ENCODE results near the gene PIP5KL1.
A peak's percentile ranks its signal among the peaks of the same experiment; 100 is the strongest.

Gene PIP5KL1

GRCh38 chr9:127968042-127968441 is 37.5 kb upstream of the PIP5KL1 start:
- peak; percentile 37 for DNase-seq (ENCODE audit: low spot score)

DNA sequence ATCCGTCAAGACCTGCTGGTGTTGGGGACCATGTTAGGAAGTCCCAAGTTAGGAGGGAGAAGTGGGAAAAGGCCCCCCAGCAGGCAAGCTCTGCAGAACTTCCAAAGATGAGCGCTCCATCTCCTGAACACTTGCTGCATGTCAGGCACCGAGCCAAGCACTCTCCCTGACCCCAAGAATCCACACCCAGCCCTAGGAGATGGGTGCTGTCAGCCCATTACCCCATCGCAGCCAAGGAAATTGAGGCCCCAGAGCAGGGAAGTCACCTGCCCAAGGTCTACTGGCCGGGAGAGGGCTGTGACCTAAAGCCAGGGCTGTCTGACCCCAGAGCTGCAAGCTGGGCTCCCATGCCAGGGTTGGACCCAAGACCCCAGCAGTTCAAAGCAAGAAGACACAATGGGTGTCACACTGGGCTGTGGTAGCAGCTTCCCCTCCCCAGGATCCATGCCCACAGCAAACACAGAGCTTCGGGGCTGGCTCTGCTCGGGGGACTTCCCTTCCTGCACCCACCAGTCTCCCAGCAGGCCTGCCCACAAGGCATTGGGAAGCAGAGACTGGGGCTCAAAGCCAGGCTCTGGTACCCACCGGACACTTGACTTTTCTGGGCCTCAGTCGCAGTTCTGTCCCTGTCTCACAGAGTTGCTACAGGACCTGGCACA is 36.7 kb upstream of the PIP5KL1 start:
- no peak for DNase-seq (ENCODE audit: low spot score)

- DNase-seq (ENCODE audit: low spot score), result no peak
Observed at GRCh38 chr9:127966416-127967150, 36.0 kb upstream of the PIP5KL1 start.

- no peak for DNase-seq (ENCODE audit: low spot score)
Observed at GRCh38 chr9:127965953-127966352, 35.4 kb upstream of the PIP5KL1 start.

GRCh38 chr9:127963359-127964064 is 32.9 kb upstream of the PIP5KL1 start:
- no peak for DNase-seq (ENCODE audit: low spot score)

GRCh38 chr9:127963041-127963358 is 32.4 kb upstream of the PIP5KL1 start:
- no peak for DNase-seq (ENCODE audit: low spot score)

- no peak for DNase-seq (ENCODE audit: low spot score)
Observed at GRCh38 chr9:127962278-127962677, 31.7 kb upstream of the PIP5KL1 start.

GRCh38 chr9:127961613-127962155 is 31.1 kb upstream of the PIP5KL1 start:
- DNase-seq (ENCODE audit: low spot score), result no peak

DNA sequence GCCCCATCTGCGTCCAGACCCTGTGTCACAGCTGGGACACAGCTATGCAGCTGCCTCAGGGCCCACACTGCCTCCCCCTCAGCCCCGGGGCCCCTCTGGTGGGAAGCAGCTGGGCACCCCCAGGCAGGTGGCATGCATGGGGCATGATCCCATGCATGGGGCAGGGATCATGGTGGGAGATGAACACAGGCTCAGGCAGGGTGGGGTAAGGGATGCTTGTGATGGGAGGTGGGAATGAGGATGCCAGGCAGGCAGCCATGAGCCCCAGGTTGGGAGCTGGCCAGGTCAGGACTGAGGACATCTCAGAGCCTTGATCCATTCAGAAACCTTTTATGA is 30.5 kb upstream of the PIP5KL1 start:
- no peak for DNase-seq (ENCODE audit: low spot score)

GRCh38 chr9:127960410-127961154 is 30.0 kb upstream of the PIP5KL1 start:
- DNase-seq (ENCODE audit: low spot score), result no peak

- DNase-seq (ENCODE audit: low spot score), result no peak
Observed at GRCh38 chr9:127959841-127960409, 29.3 kb upstream of the PIP5KL1 start.

- DNase-seq (ENCODE audit: low spot score), result no peak
Observed at GRCh38 chr9:127959398-127959797, 28.8 kb upstream of the PIP5KL1 start.

GRCh38 chr9:127958728-127959127 is 28.2 kb upstream of the PIP5KL1 start:
- DNase-seq (ENCODE audit: low spot score), result no peak

GRCh38 chr9:127955294-127956015 is 24.9 kb upstream of the PIP5KL1 start:
- DNase-seq (ENCODE audit: low spot score), result peak; percentile 89

DNA sequence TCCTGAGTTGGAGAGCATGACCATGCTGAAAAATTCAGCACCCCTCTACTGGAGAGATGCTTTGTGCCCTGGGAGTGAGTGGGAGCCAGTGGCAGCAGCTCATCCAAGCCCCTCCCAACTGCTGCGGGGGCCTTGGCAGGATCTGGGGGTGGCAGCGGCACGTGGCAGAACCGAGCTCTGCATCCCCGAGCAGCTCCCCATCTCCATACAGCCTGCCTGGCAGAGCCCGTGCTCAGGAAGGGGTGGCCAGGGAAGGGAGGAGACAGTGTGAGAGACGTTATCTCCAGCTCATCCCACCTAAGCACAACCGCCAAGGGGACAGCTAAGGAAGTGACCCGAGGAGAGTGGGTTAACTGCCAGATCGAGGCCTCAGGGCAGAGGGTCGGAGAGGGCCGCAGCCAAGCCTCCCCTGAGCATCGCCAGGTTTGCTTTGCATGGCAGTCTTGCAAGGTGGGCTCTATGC is 24.3 kb upstream of the PIP5KL1 start:
- no peak for DNase-seq (ENCODE audit: low spot score)

GRCh38 chr9:127953768-127954505 is 23.4 kb upstream of the PIP5KL1 start:
- DNase-seq (ENCODE audit: low spot score), result no peak

- DNase-seq (ENCODE audit: low spot score), result no peak
Observed at GRCh38 chr9:127953154-127953553, 22.6 kb upstream of the PIP5KL1 start.

- no peak for DNase-seq (ENCODE audit: low spot score)
Observed at GRCh38 chr9:127950513-127951289, 20.1 kb upstream of the PIP5KL1 start.

DNA sequence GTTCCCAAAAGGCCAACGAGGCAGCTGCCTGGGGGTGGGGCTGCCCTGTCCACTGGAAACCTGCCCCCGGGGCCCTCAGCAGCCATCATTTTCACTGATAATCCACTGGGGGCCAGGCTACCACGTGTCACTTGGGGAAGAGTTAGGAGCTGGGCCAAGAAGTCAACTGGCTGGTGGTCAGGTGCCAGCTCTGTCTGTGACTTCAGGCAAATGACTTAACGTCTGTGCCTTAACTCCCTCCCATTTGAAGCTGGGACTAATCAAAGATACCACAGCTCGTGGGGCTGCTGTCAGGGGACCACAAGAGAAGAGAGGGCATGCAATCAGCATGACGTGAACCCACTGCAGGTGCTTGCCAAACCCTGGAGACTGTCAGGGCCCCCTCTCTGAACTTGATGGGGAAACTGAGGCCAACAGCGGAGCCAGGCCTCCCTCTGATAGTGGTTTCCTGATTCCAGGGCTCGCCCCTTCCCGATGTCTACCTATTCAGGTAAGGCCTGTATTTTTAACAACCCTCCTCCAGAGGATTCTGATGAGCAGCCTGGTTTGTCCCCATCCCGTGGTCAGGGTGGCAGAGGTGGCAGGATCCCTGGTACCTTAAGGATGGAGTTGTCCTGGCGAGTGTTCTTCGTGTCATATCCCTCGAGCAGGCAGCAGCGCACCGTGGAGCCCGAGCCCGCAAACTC is 19.4 kb upstream of the PIP5KL1 start:
- DNase-seq (ENCODE audit: low spot score), result no peak

Measured in CD4-positive, alpha-beta T cell treated with Interleukin-15 for 4 hours (primary cell).